K562 (cell line): Measurements from ENCODE around the gene SMS. TPM values are rescaled to one million over a fixed set of nuclear protein-coding genes. Genes with fewer than 3 reads are reported as not detected.

Experiments used
- ATAC-seq: fragments of 200-7000 bp; cut with Tn5 transposase; 3 replicates; pipeline ENCODE4 v1.9.1; 2020; ENCODE audit warnings: moderate library complexity
- BruUV-seq: library from RNA; stranded (reverse); fragments of 400-500 nt; replicated peaks from 2 replicates; lab custom pipeline; 2021; lab: Mats Ljungman, UMichigan
- CTCF ChIA-PET: fragments of 300-600 bp; formaldehyde crosslinking; extraction: SDS; loops from one replicate; lab custom pipeline; 2021; ENCODE audit warnings: low intra/inter-chr PET ratio; lab: Yijun Ruan, JAX
- POLR2A ChIA-PET: fragments of 300-600, 350-650 bp; sonication (Branson Sonifier 250); formaldehyde crosslinking; extraction: SDS; loops from one replicate; lab custom pipeline; 2021; ENCODE audit warnings: antibody characterized with exemption, inconsistent platforms; lab: Yijun Ruan, JAX
- DNase-seq, 4 experiments: peaks; one replicate each; pipeline versions ENCODE4 v3.0.0 to v3.0.0-alpha.2; 2011 to 2018; ENCODE audit warnings: low spot score in 3 of 4, mixed read lengths in 3 of 4; ENCODE audit errors: extremely low read depth in 1 of 4
- FAIRE-seq: peaks from 2 replicates; lab custom pipeline; 2011; peaks lifted over from hg19 to GRCh38; lab: Jason Lieb, UNC
- H2AFZ ChIP-seq: 2 replicates; pipeline ENCODE4 v1.6.0; 2011; ENCODE audit warnings: low read depth, low read length, control low read depth, inconsistent platforms
- H3K27ac ChIP-seq: fragments of 200-600 bp; 3 replicates; pipeline ENCODE4 v1.8.0; 2011; ENCODE audit warnings: low read depth, mild to moderate bottlenecking, control low read depth, inconsistent platforms, low read length, moderate library complexity, mixed read lengths; ENCODE audit errors: extremely low read depth
- H3K27me3 ChIP-seq, 2 experiments: fragments of 300-600 bp in 1 of 2; 2 replicates in 1 of 2; 3 replicates in 1 of 2; pipeline versions ENCODE4 v1.6.0 to v1.8.0; 2011; ENCODE audit warnings: inconsistent platforms in 2 of 2, low read length in 2 of 2, mild to moderate bottlenecking in 1 of 2, mixed read lengths in 1 of 2, moderate library complexity in 1 of 2; ENCODE audit not compliant: control insufficient read depth in 2 of 2, insufficient read depth in 2 of 2
- H3K36me3 ChIP-seq: fragments of 300-600 bp; 3 replicates; pipeline ENCODE4 v1.8.0; 2011; ENCODE audit warnings: mild to moderate bottlenecking, low read length, inconsistent platforms; ENCODE audit not compliant: control insufficient read depth, insufficient read depth
- H3K4me1 ChIP-seq, 2 experiments: fragments of 200-600 bp in 1 of 2; replicated peaks in 1 of 2; 2 replicates in 1 of 2; 3 replicates in 1 of 2; pipeline versions ENCODE4 v1.5.1 to v1.8.0; 2011; ENCODE audit warnings: inconsistent platforms in 2 of 2, low read length in 2 of 2, mild to moderate bottlenecking in 1 of 2, mixed read lengths in 1 of 2, moderate library complexity in 1 of 2; ENCODE audit not compliant: control insufficient read depth in 2 of 2, insufficient read depth in 2 of 2
- H3K4me2 ChIP-seq: 2 replicates; pipeline ENCODE4 v1.6.1; 2011; ENCODE audit warnings: low read length, control low read depth, inconsistent platforms, mixed read lengths; ENCODE audit not compliant: insufficient read depth
- H3K4me3 ChIP-seq: fragments of 200-600 bp; sonication (generic), shearing (Covaris generic); 2 replicates; pipeline ENCODE4 v1.5.1; 2016; ENCODE audit warnings: control low read depth, inconsistent platforms
- H3K79me2 ChIP-seq: fragments of 200-600 bp; 3 replicates; pipeline ENCODE4 v1.8.0; 2011; ENCODE audit warnings: low read length, inconsistent platforms; ENCODE audit not compliant: control insufficient read depth, insufficient read depth
- H3K9ac ChIP-seq, 2 experiments: 2 replicates each; pipeline versions ENCODE4 v1.6.0 to v1.6.1; 2011; ENCODE audit warnings: low read depth in 2 of 2, low read length in 2 of 2, control low read depth in 1 of 2, inconsistent platforms in 1 of 2, mild to moderate bottlenecking in 1 of 2, mixed read lengths in 1 of 2; ENCODE audit not compliant: insufficient read depth in 1 of 2
- H3K9me1 ChIP-seq: one replicate; pipeline ENCODE4 v1.6.0; 2011; ENCODE audit warnings: inconsistent platforms, mild to moderate bottlenecking, low read length, moderate library complexity; ENCODE audit not compliant: control insufficient read depth, insufficient read depth
- H3K9me3 ChIP-seq: replicated peaks from 2 replicates; pipeline ENCODE4 v1.5.1; 2011; ENCODE audit warnings: low read depth, low read length, inconsistent platforms; ENCODE audit not compliant: control insufficient read depth, insufficient read depth
- H4K20me1 ChIP-seq: replicated peaks from 2 replicates; pipeline ENCODE4 v1.6.1; 2011; ENCODE audit warnings: low read length, inconsistent platforms, mixed read lengths; ENCODE audit not compliant: control insufficient read depth, insufficient read depth
- ATF7 ChIP-seq: fragments of 450-650 bp; IDR thresholded peaks from 2 replicates; pipeline ENCODE4 v1.7.1; 2014; ENCODE audit warnings: mild to moderate bottlenecking, moderate library complexity
- CCNT2 ChIP-seq: IDR thresholded peaks from 2 replicates; pipeline ENCODE4 v1.6.1; 2011; ENCODE audit warnings: borderline replicate concordance, low read depth, mild to moderate bottlenecking, moderate library complexity, mixed read lengths, low read length; ENCODE audit not compliant: insufficient read length; ENCODE audit errors: extremely low read depth
- CREB5 ChIP-seq: fragments of 250-450 bp; sonication (Bioruptor Pico); IDR thresholded peaks from 2 replicates; pipeline ENCODE4 v1.5.0; 2020; ENCODE audit warnings: mild to moderate bottlenecking
- HIVEP1 ChIP-seq: fragments of 250-450 bp; sonication (Bioruptor Pico); IDR thresholded peaks from 2 replicates; pipeline ENCODE4 v1.4.0; 2020; ENCODE audit warnings: mild to moderate bottlenecking
- KDM5B ChIP-seq: fragments of 200-600 bp; sonication (generic); IDR thresholded peaks from 2 replicates; pipeline ENCODE4 v1.6.1; 2012; ENCODE audit warnings: low read depth, mild to moderate bottlenecking, moderate library complexity, low read length, control low read depth, inconsistent platforms; ENCODE audit not compliant: insufficient replicate concordance
- NCOA1 ChIP-seq: fragments of 450-650 bp; IDR thresholded peaks from 2 replicates; pipeline ENCODE4 v1.6.1; 2016; ENCODE audit warnings: low read depth
- PHF20 ChIP-seq: fragments of 450-650 bp; IDR thresholded peaks from 2 replicates; pipeline ENCODE4 v1.6.1; 2018; ENCODE audit not compliant: partially characterized antibody
- PML ChIP-seq: IDR thresholded peaks from 2 replicates; pipeline ENCODE4 v1.6.1; 2012; ENCODE audit warnings: low read length, inconsistent platforms
- POLR2A ChIP-seq: fragments of 450-650 bp; conservative IDR thresholded peaks from 2 replicates; pipeline ENCODE4 v1.6.1; 2016
- RREB1 ChIP-seq: fragments of 250-450 bp; sonication (Bioruptor Pico); IDR thresholded peaks from 2 replicates; pipeline ENCODE4 v1.4.0; 2020
- TRIM24 ChIP-seq, 2 experiments: fragments of 450-650 bp; IDR thresholded peaks; 2 replicates each; pipeline ENCODE4 v1.6.1; 2016
- USF1 ChIP-seq: sonication (generic); formaldehyde crosslinking; IDR thresholded peaks from 2 replicates; pipeline ENCODE4 v1.9.0; 2022; ENCODE audit warnings: mild to moderate bottlenecking, missing genetic modification reagents
- ZNF444 ChIP-seq: fragments of 250-450 bp; sonication (Bioruptor Pico); IDR thresholded peaks from 2 replicates; pipeline ENCODE4 v1.4.0; 2020; ENCODE audit warnings: mild to moderate bottlenecking, moderate library complexity
- WGBS: fragments of 100-300 bp; shearing (Covaris generic); methylation state at CpG from one replicate; pipeline ENCODE4 v1.1.6; 2016; ENCODE audit warnings: low coverage, mixed read lengths; ENCODE audit not compliant: insufficient coverage; ENCODE audit errors: missing lambda C conversion rate; 5-methylcytosine and 5-hydroxymethylcytosine counted together
- in situ Hi-C: fragments of 300-500 bp; cut with MboI; formaldehyde crosslinking; loops from 4 replicates; pipeline ENCODE4 v1.15.0; 2018; ENCODE audit warnings: inconsistent platforms, mixed read lengths
- intact Hi-C: fragments of 100-400 bp; cut with micrococcal nuclease; formaldehyde crosslinking; loops from 2 replicates; pipeline ENCODE4 v1.14.2; 2022
- polyA plus RNA-seq, 8 experiments: library from polyadenylated mRNA; depleted of rRNA in 4 of 8; stranded (reverse) in 5 of 8; unstranded in 3 of 8; fragments of >200 nt; fragmentation: Nextera tagmentation in 2 of 8; fragmentation: Illumina TruSeq in 1 of 8; extraction: Ambion mirVana in 2 of 8; extraction: Trizol in 1 of 8; gene quantifications; 2 replicates each; pipeline versions ENCODE4 v1.2.1 to v1.2.3, GENCODE V29; 2011 to 2014; ENCODE audit warnings: inconsistent platforms in 1 of 8, missing spikeins in 1 of 8
- total RNA-seq, 7 experiments: library from RNA; depleted of rRNA in 6 of 7; stranded (reverse); fragments of >200 nt in 6 of 7; fragmentation: Illumina TruSeq in 2 of 7; extraction: Trizol in 2 of 7; gene quantifications; 2 replicates each; pipeline versions ENCODE4 v1.2.1 to v1.2.3, GENCODE V29; 2011 to 2021; ENCODE audit warnings: low replicate concordance in 1 of 7

The SMS gene
- total and polyA plus RNA-seq, 9 of the 15 experiments (the other 6 are each of a cell fraction or from before 2014, with no cell fraction given) = 71.1 to 193 (median 152) TPM

GRCh38 chrX:21990832-21991231, 50.3 kb downstream of the SMS start:
- H3K36me3 ChIP-seq = peaks cover 79% of the 10 kb centered on the region; the same call in 2 of the 3 replicates
- ChIA-PET CTCF (no interaction called here), POLR2A (no interaction called here)
- no peaks in the 10 kb centered on the region for H3K9me3 ChIP-seq
- no peaks in the 10 kb centered on the region for H4K20me1 ChIP-seq
- H3K4me2 ChIP-seq = no peak overlapping the region
- no peaks in the 10 kb centered on the region for H3K9me1 ChIP-seq
- no peaks in the 10 kb centered on the region for H3K27me3 ChIP-seq
- H3K4me3 ChIP-seq = no peak overlapping the region
- intact Hi-C loops = no loop called here
- H3K4me1 ChIP-seq = peaks cover 4 to 6% of the 10 kb centered on the region in 2 experiments; a peak in 3 of 5 replicates
- ATAC-seq (no peak), DNase-seq (no peak), FAIRE-seq (no peak)
- TF ChIP-seq POLR2A (no peak), ATF7 (no peak), CCNT2 (no peak), CREB5 (CRISPR knock-in tag) (no peak), ZNF444 (CRISPR knock-in tag) (no peak), PHF20 (no peak), RREB1 (no peak), KDM5B (no peak), USF1 (CRISPR knock-in tag) (no peak), PML (no peak), TRIM24 (IDR thresholded peaks at IDR 0.05) (no peak), HIVEP1 (no peak), NCOA1 (no peak)
- H3K9ac ChIP-seq = no peak overlapping the region
- H3K79me2 ChIP-seq = no peaks in the 10 kb centered on the region
- no TSS peak for BruUV-seq
- in situ Hi-C loops = no loop called here
- 98% methylated on average over 6 of the region's 8 CpGs for WGBS
- H2AFZ ChIP-seq = no peak overlapping the region
- H3K27ac ChIP-seq = no peak overlapping the region
